Panc1 (cell line): ENCODE data around the gene NDRG4. TPM values are rescaled to one million over a fixed set of nuclear protein-coding genes. Genes with fewer than 3 reads are reported as not detected.

ENCODE experiments used
- ATAC-seq: fragments of 200-7000 bp; cut with Tn5 transposase; 2 replicates; pipeline ENCODE4 v1.9.1; 2020; ENCODE audit warnings: mild to moderate bottlenecking, moderate library complexity
- BruUV-seq: library from RNA; stranded (reverse); fragments of 400-500 nt; replicated peaks from 2 replicates; lab custom pipeline; 2021; lab: Mats Ljungman, UMichigan
- CTCF ChIA-PET: fragments of 300-600 bp; sonication (Branson Sonifier 250); formaldehyde crosslinking; loops from one replicate; lab custom pipeline; 2022; ENCODE audit warnings: antibody characterized with exemption; lab: Charles Lee
- POLR2A ChIA-PET: fragments of 300-600 bp; sonication (Branson Sonifier 250); formaldehyde crosslinking; loops from one replicate; lab custom pipeline; 2022; ENCODE audit warnings: antibody characterized with exemption; lab: Charles Lee
- DNase-seq: peaks from one replicate; pipeline ENCODE4 v3.0.0-alpha.2; 2010; ENCODE audit warnings: low read depth, low spot score
- H3K27ac ChIP-seq: 2 replicates; pipeline ENCODE4 v1.5.1; 2011; ENCODE audit warnings: mild to moderate bottlenecking, low read length, inconsistent platforms
- H3K27me3 ChIP-seq: fragments of 200-500 bp; sonication (Bioruptor generic); 2 replicates; pipeline ENCODE4 v1.6.0; 2014; ENCODE audit warnings: low read length, inconsistent platforms; ENCODE audit not compliant: control insufficient read depth, insufficient read depth
- H3K36me3 ChIP-seq: fragments of 200-500 bp; sonication (Bioruptor generic); 2 replicates; pipeline ENCODE4 v1.5.1; 2014; ENCODE audit warnings: inconsistent platforms, mild to moderate bottlenecking, low read length, moderate library complexity; ENCODE audit not compliant: control insufficient read depth, insufficient read depth
- H3K4me1 ChIP-seq: 2 replicates; pipeline ENCODE4 v1.5.1; 2011; ENCODE audit warnings: inconsistent platforms, mild to moderate bottlenecking, low read length, moderate library complexity; ENCODE audit not compliant: control insufficient read depth, insufficient read depth
- H3K4me3 ChIP-seq, 2 experiments: 2 replicates each; pipeline ENCODE4 v1.5.1; 2011 to 2012; ENCODE audit warnings: low read depth in 2 of 2, low read length in 2 of 2, mild to moderate bottlenecking in 2 of 2, inconsistent platforms in 1 of 2, moderate library complexity in 1 of 2
- H3K9me3 ChIP-seq: fragments of 200-500 bp; sonication (Bioruptor generic); 2 replicates; pipeline ENCODE4 v1.5.1; 2014; ENCODE audit warnings: low read depth, mild to moderate bottlenecking, inconsistent platforms, low read length, moderate library complexity; ENCODE audit not compliant: control insufficient read depth, insufficient read depth
- CTCF ChIP-seq: fragments of 450-650 bp; IDR thresholded peaks from 2 replicates; pipeline ENCODE4 v1.5.1; 2017; ENCODE audit warnings: mild to moderate bottlenecking
- POLR2AphosphoS5 ChIP-seq: IDR thresholded peaks from 2 replicates; pipeline ENCODE4 v1.6.1; 2012; ENCODE audit warnings: mild to moderate bottlenecking, low read depth, low read length, moderate library complexity
- SIN3A ChIP-seq: IDR thresholded peaks from 2 replicates; pipeline ENCODE4 v1.6.1; 2012; ENCODE audit warnings: low read depth, mild to moderate bottlenecking, low read length, moderate library complexity, borderline replicate concordance; ENCODE audit not compliant: insufficient read depth
- TCF7L2 ChIP-seq: IDR thresholded peaks from 2 replicates; pipeline ENCODE4 v1.6.1; 2011; ENCODE audit warnings: mild to moderate bottlenecking, low read depth, low read length, inconsistent platforms
- in situ Hi-C: cut with HindIII; loops from 2 replicates; pipeline ENCODE4 v1.10.0; 2016; ENCODE audit warnings: low sequenced_read_pairs, low pct_unique_long_range_greater_than_20kb
- intact Hi-C: fragments of 100-400 bp; cut with micrococcal nuclease; formaldehyde crosslinking; loops from one replicate; pipeline ENCODE4 v1.10.0; 2022; ENCODE audit not compliant: unreplicated experiment
- total RNA-seq: library from RNA; stranded (reverse); gene quantifications from one replicate; pipeline ENCODE4 v1.2.1, GENCODE V29; 2021; ENCODE audit not compliant: unreplicated experiment
- TF ChIP-seq, protein P1 (sequence below), 2 experiments: IDR thresholded peaks; 2 replicates each; pipeline ENCODE4 v1.6.1; 2011 to 2012; ENCODE audit warnings: low read depth in 2 of 2, control low read depth in 1 of 2, low read length in 1 of 2, mild to moderate bottlenecking in 1 of 2, moderate library complexity in 1 of 2; ENCODE audit not compliant: insufficient read depth in 1 of 2

Gene NDRG4
- total RNA-seq, 1 experiment from 2014 or later, result 5.1 TPM

GRCh38 chr16:58533751-58534470, 34.0 kb downstream of the NDRG4 start:
- no peak overlapping the region for H3K4me3 ChIP-seq
- H3K36me3 ChIP-seq, result peaks cover 60% of the 10 kb centered on the region
- no peaks in the 10 kb centered on the region for H3K4me1 ChIP-seq
- DNase-seq (no peak), ATAC-seq (no peak)
- TF ChIP-seq SIN3A, result no peak
- no peak for TF ChIP-seq POLR2AphosphoS5
- TF ChIP-seq, protein P1, sequence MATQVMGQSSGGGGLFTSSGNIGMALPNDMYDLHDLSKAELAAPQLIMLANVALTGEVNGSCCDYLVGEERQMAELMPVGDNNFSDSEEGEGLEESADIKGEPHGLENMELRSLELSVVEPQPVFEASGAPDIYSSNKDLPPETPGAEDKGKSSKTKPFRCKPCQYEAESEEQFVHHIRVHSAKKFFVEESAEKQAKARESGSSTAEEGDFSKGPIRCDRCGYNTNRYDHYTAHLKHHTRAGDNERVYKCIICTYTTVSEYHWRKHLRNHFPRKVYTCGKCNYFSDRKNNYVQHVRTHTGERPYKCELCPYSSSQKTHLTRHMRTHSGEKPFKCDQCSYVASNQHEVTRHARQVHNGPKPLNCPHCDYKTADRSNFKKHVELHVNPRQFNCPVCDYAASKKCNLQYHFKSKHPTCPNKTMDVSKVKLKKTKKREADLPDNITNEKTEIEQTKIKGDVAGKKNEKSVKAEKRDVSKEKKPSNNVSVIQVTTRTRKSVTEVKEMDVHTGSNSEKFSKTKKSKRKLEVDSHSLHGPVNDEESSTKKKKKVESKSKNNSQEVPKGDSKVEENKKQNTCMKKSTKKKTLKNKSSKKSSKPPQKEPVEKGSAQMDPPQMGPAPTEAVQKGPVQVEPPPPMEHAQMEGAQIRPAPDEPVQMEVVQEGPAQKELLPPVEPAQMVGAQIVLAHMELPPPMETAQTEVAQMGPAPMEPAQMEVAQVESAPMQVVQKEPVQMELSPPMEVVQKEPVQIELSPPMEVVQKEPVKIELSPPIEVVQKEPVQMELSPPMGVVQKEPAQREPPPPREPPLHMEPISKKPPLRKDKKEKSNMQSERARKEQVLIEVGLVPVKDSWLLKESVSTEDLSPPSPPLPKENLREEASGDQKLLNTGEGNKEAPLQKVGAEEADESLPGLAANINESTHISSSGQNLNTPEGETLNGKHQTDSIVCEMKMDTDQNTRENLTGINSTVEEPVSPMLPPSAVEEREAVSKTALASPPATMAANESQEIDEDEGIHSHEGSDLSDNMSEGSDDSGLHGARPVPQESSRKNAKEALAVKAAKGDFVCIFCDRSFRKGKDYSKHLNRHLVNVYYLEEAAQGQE (IDR thresholded peaks at IDR 0.05; ENCODE audit: insufficient read depth in 1 of 2, low read depth in 2 of 2, low read length in 1 of 2), result no peak
- ChIA-PET POLR2A (no interaction called here), CTCF (no interaction called here)
- intact Hi-C loops (no loop called here), in situ Hi-C loops (no loop called here)
- H3K9me3 ChIP-seq, result no peaks in the 10 kb centered on the region
- no peak overlapping the region for H3K27ac ChIP-seq
- no peaks in the 10 kb centered on the region for H3K27me3 ChIP-seq
- BruUV-seq, result no TSS peak

DNA sequence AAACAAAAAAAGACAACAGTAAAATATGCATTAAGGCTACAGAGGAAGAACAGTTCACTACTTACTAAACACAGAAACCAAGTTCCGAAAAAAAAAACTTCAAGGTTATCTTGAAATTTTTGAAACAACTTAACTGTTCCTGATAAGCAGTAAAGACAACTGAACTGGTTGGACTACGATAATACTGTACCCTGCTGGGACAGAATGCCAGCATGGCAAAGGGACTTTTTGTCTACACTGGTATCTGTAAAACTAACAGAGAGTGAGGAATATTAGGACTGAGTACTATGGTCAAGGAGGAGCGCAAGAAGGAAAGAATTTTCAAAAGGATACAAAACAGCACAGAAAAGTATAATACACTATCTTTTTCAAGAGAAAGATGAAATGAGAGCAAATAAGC, 35.2 kb downstream of the NDRG4 start:
- ATAC-seq (no peak), DNase-seq (no peak)
- Histone ChIP-seq H3K36me3 (peaks cover 55% of the 10 kb centered on the region), H3K9me3 (no peaks in the 10 kb centered on the region), H3K27ac (no peak overlapping the region), H3K4me3 (no peak overlapping the region), H3K4me1 (no peaks in the 10 kb centered on the region), H3K27me3 (no peaks in the 10 kb centered on the region)
- intact Hi-C loops (no loop called here), in situ Hi-C loops (no loop called here)
- POLR2A ChIA-PET, result no interaction called here
- CTCF ChIA-PET, result no interaction called here
- BruUV-seq, result no TSS peak
- TF ChIP-seq CTCF (no peak), TCF7L2 (no peak), SIN3A (no peak), POLR2AphosphoS5 (no peak)
- TF ChIP-seq, protein P1 (IDR thresholded peaks at IDR 0.05; ENCODE audit: insufficient read depth in 1 of 2, low read depth in 2 of 2, low read length in 1 of 2), result no peak
